ENCODE results near the gene SMYD3.

Gene SMYD3

GRCh38 chr1:246506674-246507481 is at the start of gene SMYD3:
SMYD3 (minus strand) TSS chr1:246507279.
- H3K27ac ChIP-seq = peak within 1 kb of the TSS; percentile 64
- TF ChIP-seq CTCF (conservative IDR thresholded peaks at IDR 0.05) (no peak; the same call in 1 of the 2 replicates), ZFX (IDR thresholded peaks at IDR 0.05) (no peak)

GRCh38 chr1:246554201-246554600 is 47.1 kb upstream of the SMYD3 start:
- H3K27ac ChIP-seq = no peak overlapping the region
- TF ChIP-seq ZFX (IDR thresholded peaks at IDR 0.05) (no peak), CTCF (conservative IDR thresholded peaks at IDR 0.05) (no peak)

- TF ChIP-seq CTCF (conservative IDR thresholded peaks at IDR 0.05) (no peak), ZFX (IDR thresholded peaks at IDR 0.05) (no peak)
- H3K27ac ChIP-seq = peak overlapping the region; percentile 23
Measured at GRCh38 chr1:246552110-246552509, 45.0 kb upstream of the SMYD3 start.

GRCh38 chr1:246550402-246550801 is 43.3 kb upstream of the SMYD3 start:
- TF ChIP-seq CTCF (conservative IDR thresholded peaks at IDR 0.05) (no peak), ZFX (IDR thresholded peaks at IDR 0.05) (no peak)
- H3K27ac ChIP-seq = no peak overlapping the region

GRCh38 chr1:246549665-246550064 is 42.6 kb upstream of the SMYD3 start:
- H3K27ac ChIP-seq = no peak overlapping the region
- no peak for TF ChIP-seq ZFX (IDR thresholded peaks at IDR 0.05)
- TF ChIP-seq CTCF (conservative IDR thresholded peaks at IDR 0.05) = no peak

GRCh38 chr1:246544001-246544400 is 36.9 kb upstream of the SMYD3 start:
- no peak for TF ChIP-seq CTCF (conservative IDR thresholded peaks at IDR 0.05)
- no peak for TF ChIP-seq ZFX (IDR thresholded peaks at IDR 0.05)
- no peak overlapping the region for H3K27ac ChIP-seq

GRCh38 chr1:246540738-246541491 is 33.8 kb upstream of the SMYD3 start:
- H3K27ac ChIP-seq = no peak overlapping the region

More at GRCh38 chr1:246540738-246541491, 33.8 kb upstream of the SMYD3 start:
- TF ChIP-seq CTCF (conservative IDR thresholded peaks at IDR 0.05) (no peak), ZFX (IDR thresholded peaks at IDR 0.05) (no peak)

All from C4-2B (cell line).